ENCODE measurements around the gene E2F7.
A peak's percentile ranks its signal among the peaks of the same experiment; 100 is the strongest.
"Not testable (repeated sequence)": the region's sequence is repeated elsewhere in the genome, so short reads cannot be mapped to it uniquely, and the experiment has no call there.

E2F7 gene, protein sequence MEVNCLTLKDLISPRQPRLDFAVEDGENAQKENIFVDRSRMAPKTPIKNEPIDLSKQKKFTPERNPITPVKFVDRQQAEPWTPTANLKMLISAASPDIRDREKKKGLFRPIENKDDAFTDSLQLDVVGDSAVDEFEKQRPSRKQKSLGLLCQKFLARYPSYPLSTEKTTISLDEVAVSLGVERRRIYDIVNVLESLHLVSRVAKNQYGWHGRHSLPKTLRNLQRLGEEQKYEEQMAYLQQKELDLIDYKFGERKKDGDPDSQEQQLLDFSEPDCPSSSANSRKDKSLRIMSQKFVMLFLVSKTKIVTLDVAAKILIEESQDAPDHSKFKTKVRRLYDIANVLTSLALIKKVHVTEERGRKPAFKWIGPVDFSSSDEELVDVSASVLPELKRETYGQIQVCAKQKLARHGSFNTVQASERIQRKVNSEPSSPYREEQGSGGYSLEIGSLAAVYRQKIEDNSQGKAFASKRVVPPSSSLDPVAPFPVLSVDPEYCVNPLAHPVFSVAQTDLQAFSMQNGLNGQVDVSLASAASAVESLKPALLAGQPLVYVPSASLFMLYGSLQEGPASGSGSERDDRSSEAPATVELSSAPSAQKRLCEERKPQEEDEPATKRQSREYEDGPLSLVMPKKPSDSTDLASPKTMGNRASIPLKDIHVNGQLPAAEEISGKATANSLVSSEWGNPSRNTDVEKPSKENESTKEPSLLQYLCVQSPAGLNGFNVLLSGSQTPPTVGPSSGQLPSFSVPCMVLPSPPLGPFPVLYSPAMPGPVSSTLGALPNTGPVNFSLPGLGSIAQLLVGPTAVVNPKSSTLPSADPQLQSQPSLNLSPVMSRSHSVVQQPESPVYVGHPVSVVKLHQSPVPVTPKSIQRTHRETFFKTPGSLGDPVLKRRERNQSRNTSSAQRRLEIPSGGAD

DNA sequence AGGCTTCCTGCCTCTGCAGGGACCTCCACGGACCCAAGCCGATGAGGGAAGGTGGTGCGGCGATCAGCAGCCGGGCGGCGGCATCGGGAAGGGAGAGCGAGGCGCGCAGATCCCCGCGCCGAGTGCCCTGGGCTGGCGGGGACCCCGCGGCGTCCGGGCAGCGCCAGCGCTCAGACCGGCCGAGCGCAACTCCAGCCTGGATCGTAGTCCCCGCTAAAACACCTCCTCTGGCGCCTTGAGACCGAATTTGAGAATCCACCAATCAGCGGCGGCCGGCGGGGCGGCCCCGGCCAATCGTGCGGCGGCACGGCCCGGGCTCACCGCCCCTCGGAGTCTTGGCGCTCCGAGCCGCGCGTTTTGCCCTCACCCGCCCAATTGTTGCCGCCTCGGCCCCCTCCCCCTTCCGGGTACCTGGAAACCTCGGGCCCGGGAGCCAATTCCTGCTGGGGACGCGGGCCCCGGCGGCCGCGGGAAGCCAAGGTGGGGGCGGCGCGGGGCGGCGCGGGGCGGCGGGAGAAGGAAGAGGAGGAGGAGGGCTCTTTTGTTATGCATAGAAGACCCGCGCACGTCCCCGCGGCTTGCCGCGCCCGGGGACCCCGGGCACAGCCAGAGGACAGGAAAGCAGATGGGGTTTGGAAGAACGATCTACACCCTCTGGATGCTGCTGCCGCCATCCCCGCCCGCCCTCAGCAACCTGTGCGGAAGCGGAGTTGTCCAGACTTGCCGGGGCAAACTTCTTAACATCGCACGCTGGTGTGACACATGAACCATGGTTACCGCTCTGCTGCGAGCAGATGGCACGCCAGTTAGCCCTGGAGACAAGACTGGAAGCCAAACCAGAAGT, at the start of gene E2F7:
Gene E2F7, minus strand, starts transcription at position 209 of the 844 bp plus-strand sequence. CDS start 934 bp downstream, outside the sequence.
- no peak for FAIRE-seq

DNA sequence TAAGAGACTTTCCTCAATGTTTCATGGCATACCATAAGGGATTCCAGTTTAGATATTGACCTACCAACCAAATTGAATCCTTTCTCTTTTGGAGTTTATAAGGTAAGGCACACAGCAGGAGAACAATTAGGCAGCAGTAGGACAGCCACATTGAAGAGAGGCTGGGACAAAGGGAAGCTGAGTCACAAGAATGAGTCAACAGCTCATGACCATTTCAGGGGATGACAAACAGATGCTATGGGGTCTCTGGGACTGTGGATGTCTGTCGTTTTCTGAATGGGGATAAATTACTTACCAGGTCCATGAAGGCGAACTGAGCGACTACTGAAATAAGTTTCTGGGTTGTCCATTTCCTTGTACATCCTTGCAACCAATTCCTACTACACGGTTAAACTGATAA, 48.6 kb upstream of the E2F7 start:
- no peak for FAIRE-seq

- FAIRE-seq, result no peak
Observed at GRCh38 chr12:77108707-77109106, 43.3 kb upstream of the E2F7 start.

DNA sequence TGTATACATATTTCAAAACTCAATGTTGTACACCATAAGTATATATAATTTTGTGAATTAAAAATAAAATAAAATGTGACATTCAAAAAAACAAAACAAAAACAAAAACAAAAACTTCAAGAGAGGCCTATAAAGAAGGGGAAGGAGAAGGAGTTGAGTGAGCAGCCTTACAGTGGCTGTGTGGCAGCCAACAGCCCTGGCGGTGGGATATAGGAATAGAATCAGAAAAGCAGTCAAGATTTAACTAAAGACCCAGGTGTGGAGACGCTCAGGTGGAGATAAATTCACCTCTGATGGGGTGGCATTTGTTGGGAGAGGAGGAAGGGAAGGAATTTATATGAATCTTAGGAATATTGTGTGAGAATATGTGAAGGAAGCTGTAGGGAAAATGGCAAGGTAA, 41.8 kb upstream of the E2F7 start:
- peak; percentile 21 for FAIRE-seq

GRCh38 chr12:77104792-77105191, 39.4 kb upstream of the E2F7 start:
- FAIRE-seq, result no peak

DNA sequence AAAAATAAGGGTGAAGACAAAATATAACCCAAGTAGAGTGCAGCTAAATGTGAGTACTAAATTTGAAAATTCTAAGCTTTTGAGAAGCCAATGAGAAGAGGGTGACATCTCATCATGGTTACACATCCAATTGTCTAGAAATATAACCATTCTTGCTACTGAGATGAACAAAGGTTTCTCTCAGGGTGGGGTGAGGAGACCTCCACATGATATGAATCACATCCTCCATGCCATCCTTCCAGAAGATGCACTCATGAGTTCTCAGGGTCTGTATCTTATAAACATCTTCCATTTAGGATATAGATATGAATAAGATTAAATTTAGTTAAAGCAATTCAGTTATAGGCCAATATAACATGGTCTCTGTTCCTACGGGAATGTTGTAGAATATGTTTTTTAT, 38.9 kb upstream of the E2F7 start:
- no peak for FAIRE-seq

DNA sequence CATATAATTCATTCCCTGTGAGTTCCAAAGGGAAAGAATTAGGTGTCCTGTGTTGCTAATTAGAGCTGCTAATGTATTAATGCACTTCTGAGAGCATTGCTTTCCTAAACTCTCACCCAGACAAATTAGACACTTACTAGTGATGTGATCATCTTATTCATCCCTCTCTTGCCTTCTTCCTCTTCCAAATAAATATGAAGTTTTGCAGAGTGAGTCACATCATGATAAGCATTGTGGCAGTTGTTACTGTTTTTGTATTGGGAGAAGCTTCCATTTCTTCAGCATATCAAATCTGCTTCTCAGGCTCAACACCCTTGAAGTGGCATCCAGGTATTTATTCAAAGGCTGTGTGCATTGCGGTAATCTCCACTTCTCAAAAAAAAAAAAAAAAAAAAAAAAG, 37.3 kb upstream of the E2F7 start:
- FAIRE-seq, result no peak

DNA sequence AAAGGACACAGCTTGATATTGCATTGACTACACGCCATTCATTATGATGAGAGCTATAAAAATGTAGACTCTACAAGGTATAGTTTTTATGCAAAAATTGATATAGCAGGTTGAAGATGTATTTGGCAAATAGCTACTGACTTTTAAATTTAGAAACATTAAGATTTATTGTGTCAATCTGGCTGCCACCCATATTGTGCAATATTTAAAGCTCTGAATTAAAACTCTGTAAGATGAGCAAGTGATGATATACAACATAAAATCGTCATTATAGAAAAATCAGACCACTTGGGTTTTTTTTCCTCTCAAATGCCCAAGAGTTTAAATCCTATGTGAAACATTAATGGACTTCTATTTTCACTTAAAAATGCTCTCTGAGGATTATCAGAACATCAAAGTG, 36.8 kb upstream of the E2F7 start:
- FAIRE-seq, result no peak

DNA sequence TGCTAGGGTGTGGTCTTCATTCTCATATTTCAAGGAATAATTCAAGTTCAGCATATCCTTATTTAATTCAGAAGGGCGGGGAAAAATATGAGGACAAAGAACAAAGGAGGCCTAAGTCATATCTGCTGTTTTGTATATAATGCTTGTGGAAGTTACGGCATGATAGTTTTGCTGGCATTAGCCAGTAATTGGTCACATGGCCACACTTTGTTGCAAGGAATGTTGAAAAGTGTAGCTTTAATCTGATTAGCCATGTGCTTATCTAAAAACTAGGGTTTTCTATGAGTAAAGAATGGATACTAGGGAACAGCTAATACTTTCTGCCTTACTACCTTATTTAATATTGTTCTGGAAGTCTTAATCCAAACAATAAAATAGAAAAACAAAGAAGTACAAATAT, 34.4 kb upstream of the E2F7 start:
- FAIRE-seq, result no peak

DNA sequence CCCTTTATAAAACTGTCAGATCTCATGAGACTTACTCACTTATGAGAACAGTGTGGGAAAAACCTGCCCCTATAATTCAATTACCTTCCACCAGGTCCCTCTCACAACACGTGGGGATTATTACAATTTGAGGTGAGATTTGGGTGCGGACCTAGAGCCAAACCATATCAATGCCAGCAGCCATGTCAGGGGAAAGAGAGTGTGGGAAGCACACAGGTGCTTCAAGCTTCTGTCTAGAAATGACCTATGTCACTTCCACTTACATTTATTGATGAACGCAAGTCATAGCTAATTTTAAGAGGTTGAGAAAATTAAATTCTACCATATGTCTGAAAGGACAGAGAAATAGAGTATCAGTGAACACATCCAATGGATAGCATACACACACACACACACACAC, 32.5 kb upstream of the E2F7 start:
- FAIRE-seq, result no peak

DNA sequence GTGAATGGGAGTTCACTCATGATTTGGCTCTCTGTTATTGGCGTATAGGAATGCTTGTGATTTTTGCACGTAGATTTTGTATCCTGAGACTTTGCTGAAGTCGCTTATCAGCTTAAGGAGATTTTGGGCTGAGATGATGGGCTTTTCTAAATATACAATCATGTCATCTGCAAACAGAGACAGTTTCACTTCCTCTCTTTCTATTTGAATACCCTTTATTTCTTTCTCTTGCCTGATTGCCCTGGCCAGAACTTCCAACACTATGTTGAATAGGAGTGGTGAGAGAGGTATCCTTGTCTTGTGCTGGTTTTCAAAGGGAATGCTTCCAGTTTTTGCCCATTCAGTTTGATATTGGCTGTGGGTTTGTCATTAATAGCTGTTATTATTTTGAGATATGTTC, 26.9 kb upstream of the E2F7 start:
- FAIRE-seq, result not testable (repeated sequence)

- no peak for FAIRE-seq
Observed at GRCh38 chr12:77089686-77090220, 24.4 kb upstream of the E2F7 start.

DNA sequence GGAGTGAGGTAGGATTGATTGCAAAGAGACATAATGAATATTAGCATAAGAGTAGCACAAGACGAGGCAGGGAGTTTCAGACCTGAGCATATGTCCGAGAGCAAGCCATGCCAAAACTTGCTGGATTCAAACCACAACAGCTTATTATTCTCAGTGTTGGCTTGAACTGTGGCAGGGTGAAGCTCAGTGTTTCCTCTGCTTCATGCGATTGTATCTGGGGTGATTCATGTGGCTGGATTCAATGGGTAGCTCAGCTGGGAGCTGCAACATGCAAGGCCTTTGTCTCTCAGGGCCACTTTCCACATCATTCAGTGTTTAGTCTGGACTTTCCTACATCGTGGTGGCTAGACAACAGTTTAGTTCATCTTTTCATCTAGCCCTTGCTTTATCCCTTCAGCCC, 22.1 kb upstream of the E2F7 start:
- no peak for FAIRE-seq

- no peak for FAIRE-seq
Observed at GRCh38 chr12:77082021-77082420, 16.7 kb upstream of the E2F7 start.

GRCh38 chr12:77079631-77080030, 14.3 kb upstream of the E2F7 start:
- FAIRE-seq, result no peak

DNA sequence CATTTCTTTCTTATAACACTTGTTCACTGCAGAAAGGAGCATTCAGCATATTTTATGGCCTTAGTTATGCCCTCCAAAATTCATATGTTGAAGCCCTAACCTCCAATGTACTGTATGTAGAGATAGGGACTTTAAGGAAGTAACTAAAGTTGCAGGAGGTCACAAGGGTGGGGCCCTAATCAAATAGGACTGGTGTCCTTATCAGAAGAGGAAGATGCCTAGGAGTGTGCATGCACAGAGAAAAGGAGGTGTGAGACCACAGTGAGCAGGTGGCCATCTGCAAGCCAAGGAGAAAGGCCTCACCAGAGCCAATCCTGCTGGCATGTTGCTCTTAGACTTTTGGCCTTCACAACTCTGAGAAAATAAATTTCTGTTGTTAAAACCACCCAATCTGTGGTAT, 12.9 kb upstream of the E2F7 start:
- FAIRE-seq, result no peak

DNA sequence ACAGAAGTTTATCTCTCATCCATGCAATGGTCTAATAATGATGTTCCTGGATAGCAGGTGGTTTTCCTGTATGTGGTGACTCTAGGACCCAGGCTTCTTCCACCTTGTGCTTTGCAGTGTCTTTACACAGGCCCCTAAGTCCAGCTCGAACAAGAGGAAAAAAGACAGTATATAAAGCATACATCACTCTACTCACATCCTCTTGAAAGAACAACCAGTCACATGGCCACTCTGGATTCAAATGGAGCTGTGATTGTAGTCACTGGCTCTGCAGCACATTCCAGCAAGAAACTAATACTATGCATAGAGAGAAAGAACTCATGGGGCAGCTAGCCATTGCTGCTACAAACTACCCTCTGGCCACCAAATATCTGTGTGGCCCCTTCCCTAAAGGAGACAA, 11.5 kb upstream of the E2F7 start:
- FAIRE-seq, result no peak

DNA sequence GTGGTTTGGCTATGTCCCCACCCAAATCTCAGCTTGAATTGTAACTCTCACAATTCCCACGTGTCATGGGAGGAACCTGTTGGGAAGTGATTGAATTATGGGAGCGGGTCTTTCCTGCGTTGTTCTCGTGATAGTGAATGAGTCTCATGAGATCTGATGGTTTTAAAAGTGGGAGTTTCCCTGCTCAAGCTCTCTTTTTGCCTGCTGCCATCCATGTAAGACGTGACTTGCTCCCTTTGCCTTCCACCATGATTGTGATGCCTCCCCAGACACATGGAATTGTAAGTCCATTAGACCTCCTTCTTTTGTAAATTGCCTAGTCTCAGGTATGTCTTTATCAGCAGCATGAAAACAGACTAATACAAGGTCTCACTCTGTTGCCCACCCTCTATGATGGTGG, 8.5 kb upstream of the E2F7 start:
- FAIRE-seq, result not testable (repeated sequence)

GRCh38 chr12:77072833-77073495, 7.6 kb upstream of the E2F7 start:
- FAIRE-seq, result no peak

DNA sequence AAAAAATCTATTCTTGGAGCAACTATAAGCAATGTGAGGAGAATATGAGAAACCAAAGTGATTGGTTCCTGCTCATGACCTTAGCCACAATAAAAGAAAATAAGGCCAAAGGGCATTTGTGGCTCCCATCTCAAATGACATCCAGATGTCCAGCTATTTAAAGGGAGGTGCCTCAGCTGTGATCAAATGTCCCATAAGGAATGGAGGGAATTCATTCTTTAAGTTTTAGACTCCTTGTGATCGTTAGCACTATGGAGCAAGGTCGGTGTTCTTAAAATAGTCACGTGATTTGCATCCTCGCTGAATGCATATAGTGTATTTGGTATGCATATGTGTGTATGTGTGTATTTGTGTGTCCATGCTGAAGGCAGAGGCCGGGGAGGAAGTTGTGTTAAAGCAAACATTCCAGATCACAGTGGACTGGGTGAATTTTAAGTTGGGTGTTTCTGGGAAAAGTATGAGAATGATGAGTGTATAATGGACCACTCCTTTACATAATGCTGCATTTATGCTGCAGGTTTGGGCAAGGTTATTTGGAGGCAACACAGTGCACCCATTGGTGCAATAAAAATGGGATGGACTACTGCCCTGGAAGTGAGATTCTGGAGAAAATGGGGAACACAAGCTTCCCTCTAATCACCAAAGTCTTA, 5.6 kb upstream of the E2F7 start:
- no peak for FAIRE-seq

DNA sequence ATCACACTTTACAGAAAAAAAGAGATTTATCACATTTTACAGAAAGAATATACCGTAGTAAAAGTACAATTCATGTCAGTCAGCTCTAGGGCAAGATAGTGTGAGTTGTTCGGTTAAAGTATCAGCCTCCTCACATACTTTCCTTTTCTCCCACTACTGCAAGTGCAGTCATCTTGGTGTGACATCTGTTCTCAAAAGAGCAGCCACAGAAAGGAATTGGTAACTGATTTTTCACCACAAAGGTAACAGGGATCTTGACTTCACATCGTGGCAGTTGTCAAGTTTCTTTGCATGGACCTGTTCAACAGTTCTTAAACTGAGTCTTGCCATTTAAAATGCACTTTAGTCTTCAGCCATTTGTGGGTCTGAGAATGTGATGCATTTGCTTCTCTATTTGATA, 5.0 kb upstream of the E2F7 start:
- FAIRE-seq, result no peak
